Measurements from ENCODE around the gene ARHGDIB. TPM values are rescaled to one million over a fixed set of nuclear protein-coding genes. Genes with fewer than 3 reads are reported as not detected.

ARHGDIB gene
- total and polyA plus RNA-seq, 10 of the 15 experiments (the other 5 are each of a cell fraction or from before 2014, with no cell fraction given), result 796 to 2,849 (median 1,346) TPM

DNA sequence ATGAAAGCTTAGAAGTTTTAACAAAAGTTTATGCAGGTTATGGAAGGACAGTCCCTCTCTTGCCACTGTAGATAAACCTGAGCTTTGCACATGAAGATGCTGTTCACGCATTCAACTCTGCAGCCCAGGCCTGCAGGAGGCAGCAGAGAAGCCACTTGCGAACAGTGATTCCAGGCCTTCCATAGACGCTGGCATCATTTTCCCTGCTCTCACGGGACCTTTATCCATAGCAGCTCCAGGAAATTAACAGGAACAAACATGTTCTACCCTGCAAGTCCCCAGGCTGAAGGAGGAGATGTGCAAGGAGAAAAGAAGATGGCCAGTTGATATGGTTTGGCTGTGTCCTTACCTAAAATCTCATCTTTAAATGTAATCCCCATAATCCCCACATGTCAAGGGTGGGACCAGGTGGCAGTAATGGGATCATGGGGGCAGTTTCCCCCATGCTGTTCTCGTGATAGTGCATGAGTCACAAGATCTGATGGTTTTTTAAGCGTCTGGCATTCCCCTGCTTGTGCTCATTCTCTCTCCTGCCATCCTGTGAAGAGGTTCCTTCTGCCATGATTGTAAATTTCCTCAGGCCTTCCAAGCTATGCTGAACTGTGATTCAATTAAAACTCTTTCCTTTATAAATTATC is 25.1 kb downstream of the ARHGDIB start:
- H3K79me2 ChIP-seq (ENCODE audit: control insufficient read depth, insufficient read depth, low read length), result no peaks in the 10 kb centered on the region
- H2AFZ ChIP-seq (ENCODE audit: control insufficient read depth, low read depth, low read length), result no peak overlapping the region
- DNase-seq (ENCODE audit: low read depth, low spot score) (no peak), ATAC-seq (no peak; the same call in 2 of the 3 replicates), FAIRE-seq (no peak)
- H4K20me1 ChIP-seq (ENCODE audit: control insufficient read depth, insufficient read depth), result no peaks in the 10 kb centered on the region
- H3K4me3 ChIP-seq, result no peak overlapping the region
- in situ Hi-C loops (cut with MboI) (no loop called here), intact Hi-C loops (cut with micrococcal nuclease; ENCODE audit: unreplicated experiment) (loop anchor here (5.0 kb wide), 1 partner anchor 89 kb away; no protein-coding TSS in a partner anchor)
- ChIA-PET POLR2A (no interaction called here), SMC1A (ENCODE audit: uncharacterized antibody, unreplicated experiment) (interaction anchor here (0.7 to 5.0 kb wide), 7 partner anchors 9 to 90 kb away, joined by 3 to 35 read pairs (median 3); no protein-coding TSS in a partner anchor), CTCF (interaction anchor here (0.7 to 5.2 kb wide), 6 partner anchors 10 to 354 kb away, joined by 3 to 27 read pairs (median 5); no protein-coding TSS in a partner anchor), RAD21 (ENCODE audit: unreplicated experiment) (interaction anchor here (1.5 to 3.0 kb wide), 3 partner anchors 47 to 89 kb away, joined by 3 to 17 read pairs (median 3); no protein-coding TSS in a partner anchor)
- H3K9ac ChIP-seq (ENCODE audit: control insufficient read depth, insufficient read depth, low read length), result no peak overlapping the region
- no peak overlapping the region for H3K4me2 ChIP-seq (ENCODE audit: control insufficient read depth, insufficient read depth)
- no peak overlapping the region for H3K27ac ChIP-seq (ENCODE audit: control insufficient read depth, insufficient read depth)
- H3K36me3 ChIP-seq (ENCODE audit: control insufficient read depth in 2 of 2, insufficient read depth in 2 of 2, low read length in 1 of 2), result peaks cover 0 to 4% of the 10 kb centered on the region in 2 experiments; a peak in 2 of 4 replicates
- TF ChIP-seq CTCF (IDR thresholded peaks at IDR 0.05 in 2 of 3, conservative IDR thresholded peaks at IDR 0.05 in 1 of 3; ENCODE audit: control insufficient read depth in 2 of 3, extremely low read depth in 1 of 3, insufficient read depth in 1 of 3, low read depth in 3 of 3, low read length in 3 of 3) (peak; percentile 12 to 29 (median 16); a peak in 3 of 6 replicates), SMC3 (IDR thresholded peaks at IDR 0.05; ENCODE audit: borderline replicate concordance, low read length) (0 out of 2 replicates have a peak, but pooled peaks have one; percentile 19), ZSCAN29 (IDR thresholded peaks at IDR 0.05) (no peak)
- H3K27me3 ChIP-seq (replicated peaks in 1 of 2; ENCODE audit: control insufficient read depth in 2 of 2, insufficient read depth in 2 of 2, low read length in 1 of 2), result no peaks in the 10 kb centered on the region
- no peaks in the 10 kb centered on the region; the same call in 1 of the 2 replicates for H3K4me1 ChIP-seq (ENCODE audit: control insufficient read depth, insufficient read depth, low read length)
- BruUV-seq (replicated peaks), result no TSS peak
- no peaks in the 10 kb centered on the region for H3K9me3 ChIP-seq (replicated peaks; ENCODE audit: control insufficient read depth, insufficient read depth, low read length)
- WGBS (ENCODE audit: insufficient coverage, insufficient replicate concordance, low lambda C conversion rate, missing lambda C conversion rate), result 74% methylated on average over 6 of the region's 6 CpGs

All from GM12878 (cell line).